ENCODE results near the gene DYNLRB1.

The DYNLRB1 gene

GRCh38 chr20:34510575-34510974 is 5.6 kb upstream of the DYNLRB1 start:
- Histone ChIP-seq H2AFZ (ENCODE audit: low read length) (no peak overlapping the region), H3K36me3 (ENCODE audit: insufficient read depth, low read length) (peaks cover 41% of the 10 kb centered on the region; the same call in 1 of the 2 replicates), H3K79me2 (ENCODE audit: insufficient read depth, low read length) (peaks cover 7% of the 10 kb centered on the region; the same call in 1 of the 2 replicates)

GRCh38 chr20:34511891-34512265 is 4.3 kb upstream of the DYNLRB1 start:
- H3K9me2 ChIP-seq (replicated peaks; ENCODE audit: low read depth, low read length): no peaks in the 10 kb centered on the region
- no peak overlapping the region for H3K9ac ChIP-seq (ENCODE audit: low read depth, low read length, poor library complexity, severe bottlenecking)
- TF ChIP-seq EZH2phosphoT487 (IDR thresholded peaks at IDR 0.05; ENCODE audit: borderline replicate concordance): no peak
- TF ChIP-seq, protein P1, sequence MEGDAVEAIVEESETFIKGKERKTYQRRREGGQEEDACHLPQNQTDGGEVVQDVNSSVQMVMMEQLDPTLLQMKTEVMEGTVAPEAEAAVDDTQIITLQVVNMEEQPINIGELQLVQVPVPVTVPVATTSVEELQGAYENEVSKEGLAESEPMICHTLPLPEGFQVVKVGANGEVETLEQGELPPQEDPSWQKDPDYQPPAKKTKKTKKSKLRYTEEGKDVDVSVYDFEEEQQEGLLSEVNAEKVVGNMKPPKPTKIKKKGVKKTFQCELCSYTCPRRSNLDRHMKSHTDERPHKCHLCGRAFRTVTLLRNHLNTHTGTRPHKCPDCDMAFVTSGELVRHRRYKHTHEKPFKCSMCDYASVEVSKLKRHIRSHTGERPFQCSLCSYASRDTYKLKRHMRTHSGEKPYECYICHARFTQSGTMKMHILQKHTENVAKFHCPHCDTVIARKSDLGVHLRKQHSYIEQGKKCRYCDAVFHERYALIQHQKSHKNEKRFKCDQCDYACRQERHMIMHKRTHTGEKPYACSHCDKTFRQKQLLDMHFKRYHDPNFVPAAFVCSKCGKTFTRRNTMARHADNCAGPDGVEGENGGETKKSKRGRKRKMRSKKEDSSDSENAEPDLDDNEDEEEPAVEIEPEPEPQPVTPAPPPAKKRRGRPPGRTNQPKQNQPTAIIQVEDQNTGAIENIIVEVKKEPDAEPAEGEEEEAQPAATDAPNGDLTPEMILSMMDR (conservative IDR thresholded peaks at IDR 0.05; ENCODE audit: low read length): no peak
- H3K79me2 ChIP-seq (ENCODE audit: insufficient read depth, low read length): peaks cover 11% of the 10 kb centered on the region
- peaks cover 7% of the 10 kb centered on the region for H3K4me1 ChIP-seq (ENCODE audit: insufficient read depth, low read length, poor library complexity, severe bottlenecking)
- H3F3A ChIP-seq (ENCODE audit: low read depth): no peaks in the 10 kb centered on the region
- peaks cover 2% of the 10 kb centered on the region for H4K20me1 ChIP-seq (ENCODE audit: insufficient read depth, low read length, poor library complexity, severe bottlenecking)
- H3K4me3 ChIP-seq (ENCODE audit: low read length, poor library complexity, severe bottlenecking): no peak overlapping the region
- no peaks in the 10 kb centered on the region for H3K27me3 ChIP-seq (ENCODE audit: insufficient read depth, low read length, poor library complexity, severe bottlenecking)
- no peak overlapping the region for H2AFZ ChIP-seq (ENCODE audit: low read length)
- peaks cover 28% of the 10 kb centered on the region; the same call in 1 of the 2 replicates for H3K36me3 ChIP-seq (ENCODE audit: insufficient read depth, low read length)
- no peak overlapping the region for H3K4me2 ChIP-seq (ENCODE audit: low read depth, low read length, poor library complexity, severe bottlenecking)
- H3K9me3 ChIP-seq (ENCODE audit: insufficient read depth, low read depth, low read length): no peaks in the 10 kb centered on the region

More at GRCh38 chr20:34510575-34510974, 5.6 kb upstream of the DYNLRB1 start:
- no peak overlapping the region for H3K4me3 ChIP-seq (ENCODE audit: low read length, poor library complexity, severe bottlenecking)
- TF ChIP-seq EZH2phosphoT487 (IDR thresholded peaks at IDR 0.05; ENCODE audit: borderline replicate concordance): no peak
- H3K27me3 ChIP-seq (ENCODE audit: insufficient read depth, low read length, poor library complexity, severe bottlenecking): no peaks in the 10 kb centered on the region
- H3K4me2 ChIP-seq (ENCODE audit: low read depth, low read length, poor library complexity, severe bottlenecking): no peak overlapping the region
- H3K9me2 ChIP-seq (replicated peaks; ENCODE audit: low read depth, low read length): no peaks in the 10 kb centered on the region
- H3K4me1 ChIP-seq (ENCODE audit: insufficient read depth, low read length, poor library complexity, severe bottlenecking): peaks cover 7% of the 10 kb centered on the region
- no peaks in the 10 kb centered on the region for H4K20me1 ChIP-seq (ENCODE audit: insufficient read depth, low read length, poor library complexity, severe bottlenecking)
- H3K9me3 ChIP-seq (ENCODE audit: insufficient read depth, low read depth, low read length): no peaks in the 10 kb centered on the region
- H3F3A ChIP-seq (ENCODE audit: low read depth): no peaks in the 10 kb centered on the region
- H3K9ac ChIP-seq (ENCODE audit: low read depth, low read length, poor library complexity, severe bottlenecking): no peak overlapping the region

- TF ChIP-seq, protein P1 (conservative IDR thresholded peaks at IDR 0.05; ENCODE audit: low read length): no peak
- no peak for TF ChIP-seq EZH2phosphoT487 (IDR thresholded peaks at IDR 0.05; ENCODE audit: borderline replicate concordance)
- H3K4me2 ChIP-seq (ENCODE audit: low read depth, low read length, poor library complexity, severe bottlenecking): no peak overlapping the region
Measured at GRCh38 chr20:34512266-34512954, 3.8 kb upstream of the DYNLRB1 start.

More at GRCh38 chr20:34512266-34512954, 3.8 kb upstream of the DYNLRB1 start:
- H3K9ac ChIP-seq (ENCODE audit: low read depth, low read length, poor library complexity, severe bottlenecking): no peak overlapping the region
- no peaks in the 10 kb centered on the region for H3K27me3 ChIP-seq (ENCODE audit: insufficient read depth, low read length, poor library complexity, severe bottlenecking)
- no peaks in the 10 kb centered on the region for H3K9me2 ChIP-seq (replicated peaks; ENCODE audit: low read depth, low read length)
- no peak overlapping the region for H3K4me3 ChIP-seq (ENCODE audit: low read length, poor library complexity, severe bottlenecking)
- H3K79me2 ChIP-seq (ENCODE audit: insufficient read depth, low read length): peaks cover 16% of the 10 kb centered on the region
- peaks cover 12% of the 10 kb centered on the region for H3K4me1 ChIP-seq (ENCODE audit: insufficient read depth, low read length, poor library complexity, severe bottlenecking)
- no peaks in the 10 kb centered on the region for H3K9me3 ChIP-seq (ENCODE audit: insufficient read depth, low read depth, low read length)
- no peaks in the 10 kb centered on the region for H3F3A ChIP-seq (ENCODE audit: low read depth)
- no peak overlapping the region for H2AFZ ChIP-seq (ENCODE audit: low read length)
- peaks cover 8% of the 10 kb centered on the region for H4K20me1 ChIP-seq (ENCODE audit: insufficient read depth, low read length, poor library complexity, severe bottlenecking)
- H3K36me3 ChIP-seq (ENCODE audit: insufficient read depth, low read length): peaks cover 25% of the 10 kb centered on the region; the same call in 1 of the 2 replicates

All from Loucy (cell line).